GM12865 (cell line): ENCODE measurements around the gene ATP9A.
A peak's percentile ranks its signal among the peaks of the same experiment; 100 is the strongest.

Source experiments
- DNase-seq: peaks from one replicate; pipeline ENCODE4 v3.0.0; 2010; ENCODE audit warnings: low read depth
- H3K4me3 ChIP-seq: 2 replicates; pipeline ENCODE4 v1.5.1; 2011; ENCODE audit warnings: mild to moderate bottlenecking, low read depth, low read length, control low read depth
- CTCF ChIP-seq: IDR thresholded peaks from 2 replicates; pipeline ENCODE4 v1.5.1; 2011; ENCODE audit warnings: low read length, control low read depth, low read depth, inconsistent platforms; ENCODE audit not compliant: insufficient read depth; ENCODE audit errors: missing control alignments

Gene ATP9A

GRCh38 chr20:51700809-51701285, 67.3 kb downstream of the ATP9A start:
- peak; percentile 66 for TF ChIP-seq CTCF
- DNase-seq: peak; percentile 32
- H3K4me3 ChIP-seq: no peak overlapping the region

DNA sequence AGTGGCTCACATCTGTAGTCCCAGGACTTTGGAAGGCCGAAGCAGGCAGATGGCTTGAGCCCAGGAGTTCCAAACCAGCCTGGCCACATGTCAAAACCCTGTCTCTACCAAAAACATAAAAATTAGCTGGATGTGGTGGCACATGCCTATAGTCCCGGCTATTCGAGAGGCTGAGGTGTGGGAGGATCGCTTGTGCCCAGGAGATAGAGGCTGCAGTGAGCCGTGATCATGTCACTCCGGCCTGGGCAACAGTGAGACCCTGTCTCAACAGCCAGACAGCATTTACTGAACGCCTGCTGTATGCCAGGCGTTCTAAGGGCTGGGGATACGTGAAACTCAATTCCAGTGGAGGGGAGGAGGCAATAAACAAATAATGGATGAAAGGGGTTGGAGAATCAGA, 69.9 kb downstream of the ATP9A start:
- TF ChIP-seq CTCF: no peak
- H3K4me3 ChIP-seq: no peak overlapping the region
- no peak for DNase-seq

DNA sequence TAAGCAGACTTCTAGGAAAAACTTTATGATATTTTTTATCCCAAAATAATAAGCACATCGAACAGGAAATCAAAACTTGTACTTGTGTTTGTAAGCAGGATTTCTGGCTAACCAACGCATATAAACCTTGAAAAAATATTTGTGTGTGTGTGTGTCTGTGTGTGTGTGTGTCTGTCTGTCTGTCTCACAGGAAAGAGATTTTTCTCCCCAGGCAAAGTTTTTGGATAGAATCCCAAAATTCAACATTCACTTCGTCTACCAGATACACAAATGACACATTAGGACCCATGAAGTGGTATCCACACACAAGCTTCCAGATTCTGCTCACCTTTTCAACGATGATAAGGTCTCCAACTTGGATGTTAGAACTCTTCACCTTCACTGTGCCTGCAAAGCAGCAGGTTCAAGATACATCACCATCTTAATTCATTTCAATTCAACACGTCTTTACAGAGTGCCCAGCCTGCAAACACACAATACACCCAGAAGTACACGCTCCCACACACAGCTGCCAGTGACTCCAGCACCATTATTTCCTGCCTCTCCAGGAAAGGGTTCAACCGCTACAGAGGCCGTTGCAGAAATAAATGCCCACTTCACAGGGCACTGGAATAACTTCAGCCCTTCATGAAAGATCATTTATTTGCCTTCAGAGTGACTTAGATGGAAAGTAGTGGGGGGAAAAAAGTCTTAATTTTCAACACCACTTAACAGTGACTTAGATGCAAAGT, 70.9 kb downstream of the ATP9A start:
- no peak overlapping the region for H3K4me3 ChIP-seq
- DNase-seq: no peak
- no peak for TF ChIP-seq CTCF

DNA sequence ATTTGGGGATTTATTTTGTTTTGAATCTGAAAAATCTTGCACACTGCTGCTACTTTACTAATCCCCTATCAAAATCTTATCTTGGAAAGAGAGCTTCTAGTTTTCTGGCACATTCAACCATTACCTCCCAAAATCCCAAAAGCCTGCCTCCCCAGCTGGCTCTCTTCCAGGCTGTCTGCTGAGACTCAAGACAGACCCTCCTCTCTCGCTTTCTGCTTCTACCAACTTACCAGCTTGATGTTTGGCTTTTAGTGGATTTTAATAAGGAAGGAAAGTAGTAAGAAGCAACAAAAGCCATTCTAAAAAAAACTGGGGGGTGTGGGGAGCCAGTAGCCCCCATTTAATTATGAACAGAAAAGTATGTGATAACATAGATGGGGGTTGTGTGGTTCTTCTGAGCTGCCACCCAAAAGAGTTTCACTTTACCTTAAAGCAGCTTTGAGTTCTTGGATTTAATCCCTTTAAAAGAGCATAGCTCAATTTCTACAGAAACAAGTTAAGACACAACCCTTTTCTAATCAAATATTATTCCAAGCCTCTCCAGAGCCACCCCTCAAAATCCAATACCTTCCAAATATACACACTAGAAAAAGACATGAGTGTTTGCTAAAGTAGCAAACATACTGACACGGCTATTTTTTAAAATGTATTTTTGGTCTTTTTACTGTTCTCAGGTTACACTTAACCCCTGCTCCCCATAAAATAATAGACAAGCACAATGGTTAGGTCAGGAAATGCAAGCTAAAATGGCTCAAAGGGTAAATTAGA, 71.7 kb downstream of the ATP9A start:
- H3K4me3 ChIP-seq: no peak overlapping the region
- no peak for TF ChIP-seq CTCF
- no peak for DNase-seq

GRCh38 chr20:51695574-51696303, 72.5 kb downstream of the ATP9A start:
- H3K4me3 ChIP-seq: no peak overlapping the region
- DNase-seq: no peak
- no peak for TF ChIP-seq CTCF

GRCh38 chr20:51692806-51693400, 75.3 kb downstream of the ATP9A start:
- H3K4me3 ChIP-seq: no peak overlapping the region
- no peak for TF ChIP-seq CTCF
- DNase-seq: no peak
